ENCODE measurements around the gene SLC9A5.

DNA sequence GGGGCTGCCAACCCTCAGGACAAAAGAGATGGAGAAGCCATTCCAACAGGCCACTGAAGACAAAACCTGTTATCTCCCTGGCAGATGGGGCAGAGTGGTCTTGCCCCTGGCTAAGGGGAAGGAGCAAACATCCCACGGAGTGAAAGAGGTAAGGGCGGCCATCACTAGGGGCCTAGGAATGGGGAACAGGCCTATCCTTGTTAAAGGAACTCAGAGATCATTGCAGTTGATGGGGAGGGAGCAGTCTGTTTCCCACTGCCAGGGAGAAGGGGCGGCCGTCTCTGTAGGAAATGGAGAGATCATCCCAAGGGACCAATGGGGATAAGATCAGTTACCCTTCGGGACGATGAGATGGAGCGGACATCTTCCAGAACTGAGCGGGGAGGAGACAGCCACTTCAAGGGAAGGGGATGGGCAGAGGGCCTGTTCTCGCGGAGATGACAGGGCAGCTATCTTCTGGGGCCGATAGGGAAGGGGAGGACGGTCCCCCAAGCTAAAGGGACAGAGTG, 22.4 kb upstream of the SLC9A5 start:
- TF ChIP-seq POLR2AphosphoS5 (IDR thresholded peaks at IDR 0.05) (no peak), POLR2A (IDR thresholded peaks at IDR 0.05) (no peak), EP300 (IDR thresholded peaks at IDR 0.05) (no peak)
- TF ChIP-seq, protein P1, sequence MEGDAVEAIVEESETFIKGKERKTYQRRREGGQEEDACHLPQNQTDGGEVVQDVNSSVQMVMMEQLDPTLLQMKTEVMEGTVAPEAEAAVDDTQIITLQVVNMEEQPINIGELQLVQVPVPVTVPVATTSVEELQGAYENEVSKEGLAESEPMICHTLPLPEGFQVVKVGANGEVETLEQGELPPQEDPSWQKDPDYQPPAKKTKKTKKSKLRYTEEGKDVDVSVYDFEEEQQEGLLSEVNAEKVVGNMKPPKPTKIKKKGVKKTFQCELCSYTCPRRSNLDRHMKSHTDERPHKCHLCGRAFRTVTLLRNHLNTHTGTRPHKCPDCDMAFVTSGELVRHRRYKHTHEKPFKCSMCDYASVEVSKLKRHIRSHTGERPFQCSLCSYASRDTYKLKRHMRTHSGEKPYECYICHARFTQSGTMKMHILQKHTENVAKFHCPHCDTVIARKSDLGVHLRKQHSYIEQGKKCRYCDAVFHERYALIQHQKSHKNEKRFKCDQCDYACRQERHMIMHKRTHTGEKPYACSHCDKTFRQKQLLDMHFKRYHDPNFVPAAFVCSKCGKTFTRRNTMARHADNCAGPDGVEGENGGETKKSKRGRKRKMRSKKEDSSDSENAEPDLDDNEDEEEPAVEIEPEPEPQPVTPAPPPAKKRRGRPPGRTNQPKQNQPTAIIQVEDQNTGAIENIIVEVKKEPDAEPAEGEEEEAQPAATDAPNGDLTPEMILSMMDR (IDR thresholded peaks at IDR 0.05), result no peak
